HEK293T (cell line): ENCODE results near the gene RSPO1.

ENCODE experiments used
- FOXA1 ChIP-seq: fragments of 450-650 bp; IDR thresholded peaks from 2 replicates; pipeline ENCODE4 v1.6.1; 2016; ENCODE audit warnings: mild to moderate bottlenecking
- FOXK2 ChIP-seq: fragments of 450-650 bp; IDR thresholded peaks from 2 replicates; pipeline ENCODE4 v1.6.1; 2016; ENCODE audit warnings: mild to moderate bottlenecking
- FOXM1 ChIP-seq: fragments of 450-650 bp; IDR thresholded peaks from 2 replicates; pipeline ENCODE4 v1.6.1; 2017; ENCODE audit warnings: mild to moderate bottlenecking, borderline replicate concordance
- NFRKB ChIP-seq: fragments of 450-650 bp; IDR thresholded peaks from 2 replicates; pipeline ENCODE4 v1.6.1; 2016; ENCODE audit warnings: mild to moderate bottlenecking, moderate library complexity
- SUZ12 ChIP-seq: fragments of 450-650 bp; IDR thresholded peaks from 2 replicates; pipeline ENCODE4 v1.6.1; 2016; ENCODE audit warnings: mild to moderate bottlenecking
- TARDBP ChIP-seq: fragments of 450-650 bp; IDR thresholded peaks from 2 replicates; pipeline ENCODE4 v1.6.1; 2016

DNA sequence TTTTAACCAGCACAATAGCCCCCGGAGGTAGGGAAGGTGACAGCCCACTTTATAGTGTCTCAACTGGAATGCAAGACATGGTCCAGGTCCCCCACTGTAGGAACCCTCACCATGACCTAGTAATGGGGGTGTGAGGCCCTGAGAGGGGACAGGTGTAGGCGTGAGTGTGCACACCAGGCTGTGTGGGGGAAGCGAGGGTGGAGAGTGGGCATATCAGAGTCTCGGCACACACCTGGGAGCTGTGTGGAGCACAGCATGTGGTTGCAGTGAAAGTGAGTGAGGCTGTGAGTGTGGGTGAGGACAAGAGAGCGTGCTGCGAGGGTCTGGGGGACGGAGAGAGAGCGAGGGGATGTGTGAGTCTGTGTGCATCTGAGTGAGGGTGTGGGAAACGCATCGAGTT, 17.1 kb upstream of the RSPO1 start:
- TF ChIP-seq NFRKB (no peak), TARDBP (no peak), FOXK2 (no peak), FOXA1 (no peak), FOXM1 (no peak), SUZ12 (no peak)
